ENCODE results near the gene PYM1. TPM values are rescaled to one million over a fixed set of nuclear protein-coding genes. Genes with fewer than 3 reads are reported as not detected.

PYM1 gene
- total and polyA plus RNA-seq, 2 of the 13 experiments (the other 11 are each of a cell fraction or from before 2014, with no cell fraction given), result 44.0 to 51.8 TPM

- TF ChIP-seq AFF4 (CRISPR knock-in tag; IDR thresholded peaks at IDR 0.05), result no peak
- no peak for TF ChIP-seq CCDC6 (CRISPR knock-in tag; IDR thresholded peaks at IDR 0.05)
- TF ChIP-seq ZNF660 (CRISPR knock-in tag; IDR thresholded peaks at IDR 0.05; ENCODE audit: borderline replicate concordance, low read depth), result no peak
- TF ChIP-seq RFXANK (CRISPR knock-in tag; IDR thresholded peaks at IDR 0.05), result no peak
- no peak for TF ChIP-seq FOSL1 (CRISPR knock-in tag; IDR thresholded peaks at IDR 0.05; ENCODE audit: borderline replicate concordance)
- TF ChIP-seq SMAD3 (CRISPR knock-in tag; IDR thresholded peaks at IDR 0.05), result no peak
- TF ChIP-seq ZNF878 (CRISPR knock-in tag; IDR thresholded peaks at IDR 0.05), result no peak
- TF ChIP-seq ZNF484 (CRISPR knock-in tag; IDR thresholded peaks at IDR 0.05; ENCODE audit: borderline replicate concordance, low read depth), result no peak
- TF ChIP-seq KDM5B (CRISPR knock-in tag; IDR thresholded peaks at IDR 0.05; ENCODE audit: borderline replicate concordance), result peak; percentile 54; the same call in 1 of the 2 replicates
- no peak for TF ChIP-seq TBP (CRISPR knock-in tag; IDR thresholded peaks at IDR 0.05)
- no peak for TF ChIP-seq XBP1 (CRISPR knock-in tag; IDR thresholded peaks at IDR 0.05)
- TF ChIP-seq ZMAT3 (CRISPR knock-in tag; conservative IDR thresholded peaks at IDR 0.05), result no peak
- no peak; the same call in 1 of the 2 replicates for TF ChIP-seq ZNF232 (CRISPR knock-in tag; IDR thresholded peaks at IDR 0.05; ENCODE audit: borderline replicate concordance)
- TF ChIP-seq ZNF234 (CRISPR knock-in tag; conservative IDR thresholded peaks at IDR 0.05), result no peak
- TF ChIP-seq HDAC1 (CRISPR knock-in tag; IDR thresholded peaks at IDR 0.05), result peak; percentile 57
- TF ChIP-seq PITX1 (CRISPR knock-in tag; IDR thresholded peaks at IDR 0.05), result no peak
- TF ChIP-seq ZNF549 (CRISPR knock-in tag; IDR thresholded peaks at IDR 0.05), result no peak
- TF ChIP-seq SNRNP70 (IDR thresholded peaks at IDR 0.05; ENCODE audit: low read depth, low read length), result no peak
- no peak for TF ChIP-seq ZFYVE20 (CRISPR knock-in tag; IDR thresholded peaks at IDR 0.05; ENCODE audit: borderline replicate concordance, low read depth)
- TF ChIP-seq ARID4A (CRISPR knock-in tag; IDR thresholded peaks at IDR 0.05; ENCODE audit: borderline replicate concordance), result peak; percentile 82
- no peak for TF ChIP-seq AGO1 (IDR thresholded peaks at IDR 0.05; ENCODE audit: low read depth, low read length, poor library complexity, severe bottlenecking)
- no peak for TF ChIP-seq ZSCAN12 (CRISPR knock-in tag; IDR thresholded peaks at IDR 0.05)
Measured at GRCh38 chr12:55966408-55967281, 39.0 kb upstream of the PYM1 start, which contains the start of gene CDK2 (continued).

Data from HepG2 (cell line).